GM23338 (cell line): ENCODE data around the gene GRID2IP.

Experiments
- CTCF ChIP-seq, 2 experiments: fragments of 200-600 bp in 1 of 2; sonication (generic) in 1 of 2; conservative IDR thresholded peaks; 2 replicates each; pipeline versions ENCODE4 v1.5.1 to v1.6.1; 2016 to 2017; ENCODE audit warnings: antibody characterized with exemption in 2 of 2, low read depth in 2 of 2, mild to moderate bottlenecking in 2 of 2, moderate library complexity in 1 of 2
- EZH2 ChIP-seq: fragments of 200-600 bp; sonication (generic); IDR thresholded peaks from one replicate; pipeline ENCODE4 v1.8.0; 2017; ENCODE audit warnings: antibody characterized with exemption, mild to moderate bottlenecking, low read depth; ENCODE audit not compliant: unreplicated experiment

GRCh38 chr7:6513541-6513940 lies 37.7 kb downstream of the GRID2IP start:
- TF ChIP-seq EZH2 (no peak), CTCF (conservative IDR thresholded peaks at IDR 0.05; ENCODE audit: low read depth in 2 of 2) (no peak)
